Stimulated activated CD4-positive, alpha-beta T cell treated with anti-CD3 and anti-CD28 coated beads, Interleukin-15, amount 100 ng/mL, for 1 hour (primary cell): ENCODE data around the gene SERPINB6.
"Not testable (repeated sequence)": the region's sequence is repeated elsewhere in the genome, so short reads cannot be mapped to it uniquely, and the experiment has no call there.

Experiments
- DNase-seq, 2 donors: peaks; one replicate each; pipeline ENCODE4 v3.0.0-alpha.2; 2020; ENCODE audit warnings: low read depth in 1 of 2, low spot score in 1 of 2

The SERPINB6 gene

GRCh38 chr6:2971420-2972218, at the start of gene SERPINB6:
TSS of gene SERPINB6 (minus strand) at chr6:2971567. CDS start at chr6:2959332, 12,235 bp downstream.
- peak in 1 of 2 donors; percentile 16 for DNase-seq

- no peak for DNase-seq
These were observed 48.5 kb upstream of the SERPINB6 start for GRCh38 chr6:3019749-3020320.

GRCh38 chr6:3019065-3019464, 47.7 kb upstream of the SERPINB6 start:
- no peak for DNase-seq

GRCh38 chr6:3017304-3017703, 45.9 kb upstream of the SERPINB6 start:
- no peak for DNase-seq

- no peak for DNase-seq
These were observed 45.3 kb upstream of the SERPINB6 start for GRCh38 chr6:3016473-3017280.

- no peak for DNase-seq
These were observed 43.8 kb upstream of the SERPINB6 start for GRCh38 chr6:3015144-3015543.

- no peak for DNase-seq
These were observed 43.3 kb upstream of the SERPINB6 start for GRCh38 chr6:3014675-3015066.

- no peak for DNase-seq
These were observed 42.7 kb upstream of the SERPINB6 start for GRCh38 chr6:3013901-3014674.

GRCh38 chr6:3013486-3013885, 42.1 kb upstream of the SERPINB6 start:
- no peak for DNase-seq

- no peak for DNase-seq
These were observed 40.2 kb upstream of the SERPINB6 start for GRCh38 chr6:3011592-3011991.

GRCh38 chr6:3011158-3011557, 39.8 kb upstream of the SERPINB6 start:
- no peak for DNase-seq

- DNase-seq = no peak
These were observed 38.6 kb upstream of the SERPINB6 start for GRCh38 chr6:3009930-3010329.

- DNase-seq = not testable (repeated sequence)
These were observed 37.4 kb upstream of the SERPINB6 start for GRCh38 chr6:3008712-3009265.

GRCh38 chr6:3007571-3007970, 36.2 kb upstream of the SERPINB6 start:
- no peak for DNase-seq

GRCh38 chr6:3006476-3006875, 35.1 kb upstream of the SERPINB6 start:
- no peak for DNase-seq

- no peak for DNase-seq
These were observed 34.5 kb upstream of the SERPINB6 start for GRCh38 chr6:3005874-3006273.

- DNase-seq = no peak
These were observed 33.7 kb upstream of the SERPINB6 start for GRCh38 chr6:3005077-3005476.

- DNase-seq = not testable (repeated sequence)
These were observed 31.9 kb upstream of the SERPINB6 start for GRCh38 chr6:3003226-3003625.

- DNase-seq = no peak
These were observed 30.5 kb upstream of the SERPINB6 start for GRCh38 chr6:3001773-3002293.

- no peak for DNase-seq
These were observed 29.9 kb upstream of the SERPINB6 start for GRCh38 chr6:3001146-3001772.
